Medulla oblongata (tissue), 1 donor: Measurements from ENCODE around the gene HS3ST3A1.
"Not testable (repeated sequence)": the region's sequence is repeated elsewhere in the genome, so short reads cannot be mapped to it uniquely, and the experiment has no call there.

Source experiments
- DNase-seq: peaks from one replicate; pipeline ENCODE4 v3.0.0-alpha.2; 2015; ENCODE audit errors: extremely low spot score

HS3ST3A1 gene

GRCh38 chr17:13575922-13576419, 25.8 kb downstream of the HS3ST3A1 start:
- no peak for DNase-seq

- DNase-seq, result no peak
These were observed 26.3 kb downstream of the HS3ST3A1 start for GRCh38 chr17:13575466-13575865.

- no peak for DNase-seq
These were observed 29.1 kb downstream of the HS3ST3A1 start for GRCh38 chr17:13572581-13572980.

- no peak for DNase-seq
These were observed 32.2 kb downstream of the HS3ST3A1 start for GRCh38 chr17:13569398-13570123.

- DNase-seq, result no peak
These were observed 32.9 kb downstream of the HS3ST3A1 start for GRCh38 chr17:13568582-13569397.

- DNase-seq, result no peak
These were observed 37.9 kb downstream of the HS3ST3A1 start for GRCh38 chr17:13563866-13564265.

- DNase-seq, result no peak
These were observed 39.4 kb downstream of the HS3ST3A1 start for GRCh38 chr17:13562271-13562800.

GRCh38 chr17:13561606-13562270, 40.0 kb downstream of the HS3ST3A1 start:
- peak; percentile 12 for DNase-seq

- DNase-seq, result no peak
These were observed 40.8 kb downstream of the HS3ST3A1 start for GRCh38 chr17:13560935-13561334.

GRCh38 chr17:13558588-13558987, 43.1 kb downstream of the HS3ST3A1 start:
- no peak for DNase-seq

GRCh38 chr17:13557077-13557476, 44.7 kb downstream of the HS3ST3A1 start:
- no peak for DNase-seq

- no peak for DNase-seq
These were observed 47.5 kb downstream of the HS3ST3A1 start for GRCh38 chr17:13554231-13554630.

GRCh38 chr17:13550291-13550690, 51.4 kb downstream of the HS3ST3A1 start:
- DNase-seq, result no peak

- DNase-seq, result not testable (repeated sequence)
These were observed 53.2 kb downstream of the HS3ST3A1 start for GRCh38 chr17:13548576-13548975.

GRCh38 chr17:13546851-13547250, 54.9 kb downstream of the HS3ST3A1 start:
- DNase-seq, result no peak

GRCh38 chr17:13545941-13546340, 55.8 kb downstream of the HS3ST3A1 start:
- DNase-seq, result no peak

GRCh38 chr17:13544765-13545164, 57.0 kb downstream of the HS3ST3A1 start:
- no peak for DNase-seq

GRCh38 chr17:13544292-13544691, 57.4 kb downstream of the HS3ST3A1 start:
- peak; percentile 29 for DNase-seq

- DNase-seq, result no peak
These were observed 59.1 kb downstream of the HS3ST3A1 start for GRCh38 chr17:13542636-13543035.

- DNase-seq, result no peak
These were observed 60.7 kb downstream of the HS3ST3A1 start for GRCh38 chr17:13541032-13541480.

GRCh38 chr17:13540546-13540945, 61.2 kb downstream of the HS3ST3A1 start:
- DNase-seq, result no peak

GRCh38 chr17:13539421-13539820, 62.3 kb downstream of the HS3ST3A1 start:
- DNase-seq, result no peak
